ENCODE data around the gene SLFN12L. TPM values are rescaled to one million over a fixed set of nuclear protein-coding genes. Genes with fewer than 3 reads are reported as not detected.

The SLFN12L gene
- total RNA-seq: 1 to 10 TPM; 1.2 to 2.0 (median 1.4) TPM

DNA sequence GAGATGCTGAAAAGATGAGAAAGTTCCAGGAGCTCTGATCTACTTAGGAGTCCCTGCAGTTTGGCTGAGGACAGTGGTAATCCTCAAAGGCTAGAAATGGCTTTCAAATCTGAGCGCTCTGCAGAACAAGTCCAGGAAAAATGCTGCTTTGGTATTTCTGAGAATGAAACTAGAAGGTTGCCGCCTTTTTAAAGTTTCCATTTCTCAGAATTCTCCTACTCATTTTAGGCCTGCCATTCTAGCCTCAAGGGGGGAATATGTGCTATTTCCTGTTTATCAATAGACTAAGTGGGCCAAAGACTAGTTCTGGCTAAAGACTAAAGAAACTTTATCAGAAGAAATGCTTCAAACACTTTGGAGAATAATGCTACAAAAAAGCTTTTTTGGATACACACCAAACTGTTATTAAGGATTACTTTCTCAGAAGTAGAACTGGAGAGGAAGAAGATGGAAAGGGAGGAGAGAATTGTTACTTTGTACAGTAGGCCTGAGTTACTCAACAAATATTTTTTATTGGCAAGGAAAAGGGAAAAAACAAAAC is at the start of gene SLFN12L:
TSS of gene SLFN12L (minus strand) at position 78 of the 541 bp plus-strand sequence. CDS start 15,314 bp downstream, outside the sequence.
- no peaks in the 10 kb centered on the region for H3K9me3 ChIP-seq
- peak within 1 kb of the TSS in 3 of 4 donors; percentile 46 to 76 (median 55) for H3K27ac ChIP-seq
- 34 to 37% methylated on average over 2 of the region's 2 CpGs for WGBS, 2 donors
- DNase-seq (ENCODE audit: low spot score in 2 of 2): no peak
- TF ChIP-seq EP300 (IDR thresholded peaks at IDR 0.05) (no peak), POLR2A (IDR thresholded peaks at IDR 0.05) (no peak)
- TF ChIP-seq, protein P1, sequence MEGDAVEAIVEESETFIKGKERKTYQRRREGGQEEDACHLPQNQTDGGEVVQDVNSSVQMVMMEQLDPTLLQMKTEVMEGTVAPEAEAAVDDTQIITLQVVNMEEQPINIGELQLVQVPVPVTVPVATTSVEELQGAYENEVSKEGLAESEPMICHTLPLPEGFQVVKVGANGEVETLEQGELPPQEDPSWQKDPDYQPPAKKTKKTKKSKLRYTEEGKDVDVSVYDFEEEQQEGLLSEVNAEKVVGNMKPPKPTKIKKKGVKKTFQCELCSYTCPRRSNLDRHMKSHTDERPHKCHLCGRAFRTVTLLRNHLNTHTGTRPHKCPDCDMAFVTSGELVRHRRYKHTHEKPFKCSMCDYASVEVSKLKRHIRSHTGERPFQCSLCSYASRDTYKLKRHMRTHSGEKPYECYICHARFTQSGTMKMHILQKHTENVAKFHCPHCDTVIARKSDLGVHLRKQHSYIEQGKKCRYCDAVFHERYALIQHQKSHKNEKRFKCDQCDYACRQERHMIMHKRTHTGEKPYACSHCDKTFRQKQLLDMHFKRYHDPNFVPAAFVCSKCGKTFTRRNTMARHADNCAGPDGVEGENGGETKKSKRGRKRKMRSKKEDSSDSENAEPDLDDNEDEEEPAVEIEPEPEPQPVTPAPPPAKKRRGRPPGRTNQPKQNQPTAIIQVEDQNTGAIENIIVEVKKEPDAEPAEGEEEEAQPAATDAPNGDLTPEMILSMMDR (IDR thresholded peaks at IDR 0.05): no peak
- H3K27me3 ChIP-seq: no peaks in the 10 kb centered on the region
- H3K4me3 ChIP-seq: peak within 1 kb of the TSS in 1 of 4 donors; percentile 6
- H3K4me1 ChIP-seq: peaks cover 0 to 39% (median 13%) of the 10 kb centered on the region in 4 donors
- no peaks in the 10 kb centered on the region for H3K36me3 ChIP-seq

DNA sequence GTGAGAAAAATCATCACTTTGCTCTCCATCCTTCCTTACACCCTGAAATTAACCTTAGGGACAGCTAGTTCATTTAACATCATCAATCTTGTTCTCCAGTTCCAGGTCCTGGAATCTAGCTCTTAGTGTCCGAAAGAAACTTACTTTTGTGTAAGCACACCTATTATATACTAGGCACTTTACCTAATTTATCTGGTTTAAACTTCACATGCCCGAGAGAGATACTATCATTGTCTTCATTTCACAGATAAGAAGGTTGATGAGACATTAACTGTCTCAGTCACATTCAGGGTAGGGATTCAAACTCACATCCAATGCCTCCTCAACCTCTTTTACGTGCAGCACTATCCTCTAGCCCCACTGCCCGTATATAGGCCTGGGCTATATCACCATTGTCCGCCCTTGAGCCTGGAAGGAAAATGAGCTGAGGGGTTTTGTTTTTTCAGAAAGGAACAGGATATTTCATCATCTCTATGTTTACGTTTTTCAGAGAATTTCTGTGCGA is 49.1 kb upstream of the SLFN12L start:
- 28 to 33% methylated on average over 7 of the region's 7 CpGs for WGBS, 2 donors

DNA sequence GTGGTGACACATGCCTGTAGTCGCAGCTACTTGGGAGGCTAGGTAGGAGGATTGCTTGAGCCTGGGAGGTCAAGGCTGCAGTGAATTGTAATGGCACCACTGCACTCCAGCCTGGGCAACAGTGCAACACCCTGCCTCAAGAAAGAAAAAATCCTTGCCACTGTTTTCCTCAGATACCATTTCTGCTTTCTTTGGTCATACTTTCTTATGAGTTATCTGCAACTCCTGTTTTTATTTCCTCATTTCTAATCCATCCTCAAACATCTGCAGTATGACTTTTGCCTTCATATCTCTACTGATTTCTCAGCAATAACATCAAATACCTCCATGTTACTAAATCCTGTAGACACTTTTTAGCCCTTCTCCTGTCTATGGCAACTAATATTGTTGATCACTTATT is 46.6 kb upstream of the SLFN12L start:
- Histone ChIP-seq H3K36me3 (no peaks in the 10 kb centered on the region), H3K9me3 (no peaks in the 10 kb centered on the region), H3K4me1 (peaks cover 3 to 24% (median 14%) of the 10 kb centered on the region in 4 donors), H3K27ac (no peak overlapping the region), H3K4me3 (no peak overlapping the region), H3K27me3 (no peaks in the 10 kb centered on the region)
- 81 to 95% methylated on average over 1 of the region's 1 CpG for WGBS, 2 donors
- TF ChIP-seq, protein P1 (IDR thresholded peaks at IDR 0.05): no peak
- TF ChIP-seq POLR2A (IDR thresholded peaks at IDR 0.05): no peak
- no peak for TF ChIP-seq EP300 (IDR thresholded peaks at IDR 0.05)
- no peak for DNase-seq (ENCODE audit: low spot score in 2 of 2)

More for the DNA sequence above, 49.1 kb upstream of the SLFN12L start:
- TF ChIP-seq, protein P1 (IDR thresholded peaks at IDR 0.05): no peak
- no peak for TF ChIP-seq EP300 (IDR thresholded peaks at IDR 0.05)
- Histone ChIP-seq H3K27me3 (no peaks in the 10 kb centered on the region), H3K27ac (peak overlapping the region; percentile 72 to 95 (median 94)), H3K9me3 (no peaks in the 10 kb centered on the region), H3K4me3 (peak overlapping the region; percentile 85 to 93 (median 86)), H3K36me3 (peaks cover 0 to 5% (median 0%) of the 10 kb centered on the region in 3 donors), H3K4me1 (peaks cover 3 to 32% (median 12%) of the 10 kb centered on the region in 4 donors)
- DNase-seq (ENCODE audit: low spot score in 2 of 2): no peak

DNA sequence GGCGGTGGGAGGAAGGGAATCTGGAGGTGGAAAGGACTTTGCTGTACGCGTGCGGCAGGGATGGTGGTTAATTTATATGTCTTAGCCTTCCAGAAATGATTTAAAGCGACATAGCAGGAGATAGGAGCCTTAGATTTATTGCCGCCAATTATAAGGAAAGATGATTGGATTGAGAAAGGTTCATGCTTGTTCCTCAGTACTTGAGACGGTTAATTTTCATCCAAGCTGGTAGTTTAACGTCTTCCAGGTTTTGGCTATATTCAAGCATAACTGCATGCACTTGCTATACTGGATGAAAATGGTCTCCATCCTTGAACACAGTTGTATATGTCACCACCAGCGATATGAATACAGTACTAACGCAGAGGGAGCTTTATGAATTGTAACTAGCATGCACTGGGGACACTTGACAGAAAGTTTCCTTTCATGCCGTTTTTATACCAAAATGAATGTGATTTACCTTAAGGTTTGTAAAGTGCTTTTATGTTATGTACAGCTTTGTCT is 41.5 kb upstream of the SLFN12L start:
- H3K27me3 ChIP-seq: no peaks in the 10 kb centered on the region
- H3K4me3 ChIP-seq: peak overlapping the region; percentile 62 to 79 (median 72)
- H3K36me3 ChIP-seq: peaks cover 0 to 19% (median 2%) of the 10 kb centered on the region in 3 donors
- no peaks in the 10 kb centered on the region for H3K9me3 ChIP-seq
- TF ChIP-seq, protein P1 (IDR thresholded peaks at IDR 0.05): no peak
- TF ChIP-seq POLR2A (IDR thresholded peaks at IDR 0.05): no peak
- TF ChIP-seq EP300 (IDR thresholded peaks at IDR 0.05): no peak
- 3% methylated on average over 11 of the region's 11 CpGs for WGBS, 2 donors
- DNase-seq (ENCODE audit: low spot score in 2 of 2): no peak
- H3K27ac ChIP-seq: peak overlapping the region; percentile 85 to 90 (median 86)
- H3K4me1 ChIP-seq: peaks cover 0 to 24% (median 13%) of the 10 kb centered on the region in 4 donors

Measured in tibial nerve (tissue), 4 donors.